HG02798 (cell line): ENCODE measurements around the gene PRAF2.

Experiments used
- ATAC-seq: cut with Tn5 transposase; IDR thresholded peaks from one replicate; pipeline ENCODE4 v1.9.1; 2021; ENCODE audit warnings: mild to moderate bottlenecking; ENCODE audit not compliant: unreplicated experiment, poor library complexity

The PRAF2 gene

GRCh38 chrX:49073601-49074575 lies at the start of gene PRAF2:
TSS of gene PRAF2 (minus strand) at chrX:49074002. CDS start at chrX:49073987, 15 bp downstream.
- peak; percentile 97 for ATAC-seq

GRCh38 chrX:49122499-49122898 lies 48.7 kb upstream of the PRAF2 start:
- no peak for ATAC-seq

DNA sequence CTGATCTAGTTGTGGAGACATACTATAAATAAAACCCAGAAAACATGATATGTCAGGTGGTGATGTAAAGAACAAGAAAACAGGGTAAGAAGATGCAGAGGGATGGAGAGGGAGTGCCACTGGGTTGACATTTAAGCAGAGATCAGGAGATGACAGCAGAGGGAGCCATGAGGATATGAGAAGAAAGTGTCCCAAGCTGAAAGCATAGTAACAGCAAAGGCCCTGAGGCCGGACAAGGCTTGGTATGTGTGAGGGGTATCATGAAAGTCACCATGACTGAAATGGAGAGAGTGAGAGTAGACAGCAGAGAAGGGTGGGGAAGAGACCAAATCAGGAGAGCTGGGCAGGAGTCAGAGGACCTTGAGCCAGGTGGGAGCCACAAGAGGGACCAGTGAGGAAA lies 46.3 kb upstream of the PRAF2 start:
- ATAC-seq, result no peak

DNA sequence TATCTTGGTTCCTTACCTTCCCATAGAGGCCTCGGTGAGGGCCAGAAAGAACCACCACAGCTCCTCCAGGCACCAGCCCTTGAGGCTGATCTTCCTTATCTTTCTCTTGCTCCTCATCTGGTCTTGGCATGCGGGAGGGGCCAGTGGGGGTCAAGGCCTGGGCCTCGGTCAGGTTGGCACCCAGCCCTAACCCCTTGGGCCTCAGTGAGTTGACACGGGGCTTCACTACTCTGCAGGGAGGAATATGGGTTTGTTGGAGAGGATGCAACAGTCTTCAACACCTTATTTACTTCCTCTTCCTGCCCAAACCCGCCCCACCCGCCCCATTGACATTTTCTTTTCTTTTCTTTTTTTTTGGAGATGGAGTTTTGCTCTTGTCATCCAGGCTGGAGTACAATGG lies 43.8 kb upstream of the PRAF2 start:
- ATAC-seq, result no peak

DNA sequence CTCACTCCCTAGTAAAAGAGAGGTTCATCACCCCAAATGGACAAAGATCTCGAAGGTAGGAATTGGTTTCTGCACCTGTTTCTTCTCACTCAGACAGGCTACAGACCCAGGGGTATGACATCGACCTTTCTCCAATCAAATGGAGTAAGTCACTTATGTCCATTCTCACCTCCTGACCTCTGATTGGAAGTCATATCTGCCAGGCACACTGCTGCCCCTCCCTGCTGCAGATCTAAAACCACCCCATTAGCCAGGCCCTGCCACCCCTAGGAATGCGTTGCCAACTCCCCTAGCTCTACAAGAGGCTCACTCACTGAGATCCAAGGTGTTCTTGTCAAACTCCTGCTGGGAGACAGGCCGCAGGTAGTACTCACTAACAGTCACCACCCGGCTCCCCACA lies 42.9 kb upstream of the PRAF2 start:
- ATAC-seq, result no peak

GRCh38 chrX:49116076-49116475 lies 42.3 kb upstream of the PRAF2 start:
- no peak for ATAC-seq

GRCh38 chrX:49111791-49112190 lies 38.0 kb upstream of the PRAF2 start:
- ATAC-seq, result no peak

DNA sequence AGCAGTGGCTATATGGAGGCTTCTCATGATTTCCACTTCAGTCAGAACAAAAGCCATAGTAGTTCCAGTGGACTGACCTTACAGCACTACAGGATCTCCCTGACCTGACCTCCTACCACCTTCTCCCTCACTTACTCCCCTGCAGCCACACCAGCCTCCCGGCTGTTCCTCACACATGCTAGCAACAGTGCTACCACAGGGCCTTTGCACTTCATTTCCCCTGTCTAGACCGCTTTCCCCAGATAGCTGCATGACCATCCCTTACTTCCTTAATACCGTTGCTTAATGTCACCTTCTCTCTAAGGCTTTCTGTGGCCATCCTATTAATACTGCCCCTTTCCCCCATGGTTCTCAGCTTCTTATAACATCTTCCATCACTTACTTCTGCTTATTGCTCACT lies 36.6 kb upstream of the PRAF2 start:
- ATAC-seq, result no peak

GRCh38 chrX:49108641-49109040 lies 34.8 kb upstream of the PRAF2 start:
- ATAC-seq, result no peak

GRCh38 chrX:49106930-49107329 lies 33.1 kb upstream of the PRAF2 start:
- no peak for ATAC-seq

DNA sequence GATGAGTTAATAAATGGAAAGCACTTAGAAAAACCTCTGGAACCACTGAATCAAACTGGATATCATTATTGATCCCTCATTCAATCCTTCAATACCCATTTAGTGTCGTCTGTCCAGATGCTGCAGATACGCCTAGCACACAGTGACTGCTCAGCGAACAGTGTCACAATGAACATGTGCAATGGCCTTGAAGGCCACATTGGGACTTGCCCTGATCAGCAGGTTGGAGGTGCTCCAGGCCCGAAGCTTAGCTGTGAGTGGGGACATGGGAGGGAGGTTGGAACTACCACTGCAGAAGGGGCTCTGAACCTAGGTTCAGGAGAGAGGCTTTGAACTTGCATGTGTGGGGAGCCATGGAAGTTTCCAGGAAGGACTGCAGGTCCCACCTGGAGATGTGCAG lies 32.5 kb upstream of the PRAF2 start:
- no peak for ATAC-seq

DNA sequence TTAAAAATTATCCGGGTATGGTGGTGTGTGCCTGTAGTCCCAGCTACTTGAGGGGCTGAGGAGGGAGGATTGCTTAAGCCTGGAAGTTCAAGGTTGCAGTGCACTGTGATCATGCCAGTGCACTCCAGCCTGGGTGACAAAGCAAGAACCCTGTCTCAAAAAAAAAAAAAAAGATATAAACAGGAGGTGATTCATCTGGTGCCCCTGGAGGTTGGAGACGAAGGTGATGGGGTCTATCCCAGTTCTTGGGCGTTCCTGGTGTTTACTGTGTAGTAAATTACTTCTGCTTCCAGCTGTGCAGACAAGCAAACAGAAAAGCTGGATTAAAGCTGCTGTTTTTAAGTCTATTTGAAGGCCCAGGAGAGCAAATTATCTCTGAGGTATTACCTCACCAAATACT lies 29.8 kb upstream of the PRAF2 start:
- ATAC-seq, result no peak

- no peak for ATAC-seq
Observed at GRCh38 chrX:49102190-49102589, 28.4 kb upstream of the PRAF2 start.

GRCh38 chrX:49101629-49101984 lies 27.8 kb upstream of the PRAF2 start:
- peak; percentile 8 for ATAC-seq

DNA sequence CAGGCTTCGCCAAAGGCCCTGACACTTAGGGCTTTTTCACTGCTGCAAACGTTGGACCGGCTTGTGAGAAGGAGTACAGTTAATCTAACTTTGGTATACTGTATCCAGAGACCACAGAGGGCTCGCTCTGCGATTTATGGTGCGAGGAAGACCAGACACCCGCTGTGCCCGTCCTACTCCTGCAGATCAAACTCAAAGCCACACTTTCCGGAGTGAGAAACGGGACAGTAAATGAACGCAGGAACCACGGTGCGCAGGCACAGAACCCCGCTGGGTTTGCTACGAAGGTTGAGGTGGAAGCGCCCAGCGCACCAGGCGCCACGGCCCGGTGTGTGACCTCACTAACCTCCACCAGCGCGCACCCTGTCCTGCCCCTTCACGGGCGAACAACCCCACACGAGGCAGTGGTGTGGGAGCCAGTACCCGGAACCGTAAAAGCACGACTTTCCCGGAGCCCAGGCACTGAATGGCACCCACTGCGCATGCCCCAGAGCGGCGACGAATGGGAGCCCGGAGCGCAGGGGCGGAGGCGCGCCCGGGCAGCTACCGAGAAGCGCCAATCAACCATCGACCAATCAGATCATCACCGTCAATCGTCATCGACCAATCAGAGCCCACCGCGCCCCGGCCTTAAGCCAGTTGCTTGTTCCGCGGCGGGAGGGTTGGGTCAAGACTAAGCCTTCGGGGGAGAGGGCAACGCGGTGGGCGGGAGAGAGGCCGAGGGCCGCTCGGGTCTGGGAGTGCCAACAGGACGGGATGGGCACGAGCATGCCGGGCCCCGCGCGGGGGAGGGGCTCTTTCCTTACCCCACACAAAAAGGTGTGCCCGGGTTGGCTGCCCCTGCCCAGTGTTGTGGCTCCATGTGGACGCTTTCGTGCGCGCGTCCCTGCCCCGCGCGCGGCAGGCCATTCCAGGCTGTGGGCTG lies 27.2 kb upstream of the PRAF2 start:
- peak; percentile 97 for ATAC-seq

DNA sequence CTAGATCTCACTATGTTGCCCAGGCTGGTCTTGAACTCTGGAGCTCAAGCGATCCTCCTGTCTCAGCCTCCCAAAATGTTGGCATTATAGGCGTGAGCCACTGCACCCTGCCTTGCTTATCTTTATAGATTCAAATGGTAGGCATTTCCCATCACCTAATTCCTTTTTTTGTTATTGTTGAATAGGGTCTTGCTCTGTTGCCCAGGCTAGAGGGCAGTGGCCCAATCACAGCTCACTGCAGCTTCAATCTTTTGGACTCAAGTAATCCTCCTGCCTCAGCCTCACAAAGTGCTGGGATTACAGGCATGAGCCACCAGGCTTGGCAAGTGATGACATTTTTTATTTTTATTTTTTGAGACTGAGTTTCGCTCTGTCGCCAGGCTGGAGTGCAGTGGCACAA lies 22.6 kb upstream of the PRAF2 start:
- no peak for ATAC-seq

DNA sequence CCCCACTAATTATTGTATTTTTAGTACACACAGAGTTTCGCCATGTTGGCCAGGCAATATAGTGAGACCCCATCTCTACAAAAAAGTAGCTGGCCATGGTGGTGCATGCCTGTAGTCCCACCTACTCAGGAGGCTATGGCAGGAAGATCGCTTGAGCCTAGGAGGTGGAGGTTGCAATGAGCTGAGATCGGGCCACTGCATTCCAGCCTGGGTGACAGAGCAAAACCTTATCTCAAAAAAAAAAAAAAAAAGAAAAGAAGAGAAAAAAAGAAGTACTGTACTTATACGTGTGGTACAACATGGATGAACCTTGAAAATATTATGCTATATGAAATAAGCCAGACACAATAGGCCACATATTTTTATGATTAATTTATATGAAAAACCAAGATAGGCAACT lies 15.8 kb upstream of the PRAF2 start:
- ATAC-seq, result no peak

GRCh38 chrX:49082271-49082871 lies 8.6 kb upstream of the PRAF2 start:
- ATAC-seq, result no peak

GRCh38 chrX:49079489-49080428 lies 6.0 kb upstream of the PRAF2 start, which contains the start of gene WDR45:
TSS of gene WDR45 (minus strand) at chrX:49079887. CDS start at chrX:49078095, 1,792 bp downstream.
- peak; percentile 77 for ATAC-seq

DNA sequence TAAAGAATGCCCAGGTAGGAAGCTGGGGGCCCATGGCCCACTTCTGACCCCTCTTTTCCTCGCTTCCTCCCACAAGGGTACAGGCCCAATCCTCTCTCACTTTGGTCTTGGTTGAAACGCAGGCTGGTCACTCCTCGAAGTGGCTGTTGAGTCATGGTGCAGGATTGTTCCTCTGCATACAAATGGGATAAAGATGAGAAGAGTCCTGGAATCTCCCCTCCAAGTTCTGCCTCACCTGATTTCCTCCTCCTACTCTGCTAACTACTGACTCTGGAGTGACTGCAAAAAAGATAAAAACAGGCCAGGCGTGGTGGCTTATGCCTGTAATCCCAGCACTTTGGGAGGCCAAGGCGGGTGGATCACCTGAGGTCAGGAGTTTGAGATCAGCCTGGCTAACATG lies 4.1 kb upstream of the PRAF2 start:
- ATAC-seq, result no peak
